ENCODE data around the gene UBR1. TPM values are rescaled to one million over a fixed set of nuclear protein-coding genes. Genes with fewer than 3 reads are reported as not detected.

UBR1 gene
- total RNA-seq, 1 experiment from 2014 or later, result 23.2 TPM

Other genes starting within 250 kb of the UBR1 start
- gene TTBK2, start 185.3 kb downstream of the UBR1 start, total RNA-seq (2021; ENCODE audit: unreplicated experiment), result 17.2 TPM
- 20.4 TPM for gene TMEM62, start 27.5 kb upstream of the UBR1 start, total RNA-seq (2021; ENCODE audit: unreplicated experiment)
- 62.5 TPM for gene CCNDBP1, start 79.4 kb upstream of the UBR1 start, total RNA-seq (2021; ENCODE audit: unreplicated experiment)
- 0.10 TPM for gene EPB42, start 115.0 kb upstream of the UBR1 start, total RNA-seq (2021; ENCODE audit: unreplicated experiment)
- gene TGM5, start 160.9 kb upstream of the UBR1 start, total RNA-seq (2021; ENCODE audit: unreplicated experiment), result not detected
- not detected for gene TGM7, start 196.2 kb upstream of the UBR1 start, total RNA-seq (2021; ENCODE audit: unreplicated experiment)
- gene LCMT2, start 224.5 kb upstream of the UBR1 start, total RNA-seq (2021; ENCODE audit: unreplicated experiment), result 12.1 TPM